Measurements from ENCODE around the gene TREH. TPM values are rescaled to one million over a fixed set of nuclear protein-coding genes. Genes with fewer than 3 reads are reported as not detected.
A peak's percentile ranks its signal among the peaks of the same experiment; 100 is the strongest.

The TREH gene
- total and polyA plus RNA-seq, 8 donors = 0.45 to 2.2 (median 1.1) TPM; not detected in 4

- Histone ChIP-seq H3K4me1 (peaks cover 49 to 79% (median 66%) of the 10 kb centered on the region in 4 donors), H3K36me3 (peaks cover 11 to 27% (median 20%) of the 10 kb centered on the region in 4 donors), H3K27me3 (peaks cover 0 to 42% (median 34%) of the 10 kb centered on the region in 3 donors), H3K4me3 (peak overlapping the region; percentile 47 to 79 (median 70)), H3K27ac (peak overlapping the region; percentile 55 to 98 (median 91)), H3K9me3 (no peaks in the 10 kb centered on the region)
- TF ChIP-seq POLR2A (IDR thresholded peaks at IDR 0.05) (no peak), POLR2AphosphoS5 (IDR thresholded peaks at IDR 0.05) (peak in 1 of 3 donors; percentile 47), EP300 (IDR thresholded peaks at IDR 0.05) (no peak), CTCF (IDR thresholded peaks at IDR 0.05) (peak in 4 of 7 experiments; percentile 55 to 87 (median 82))
- intact Hi-C loops (cut with DNase I; ENCODE audit: low total_unique reads) = no loop called here
- peak; percentile 90 to 93 for DNase-seq
- 2 to 6% (median 4%) methylated on average over 25 to 54 of the region's 54 CpGs for WGBS, 5 donors
These were observed 68.5 kb downstream of the TREH start for GRCh38 chr11:118610773-118611432.

DNA sequence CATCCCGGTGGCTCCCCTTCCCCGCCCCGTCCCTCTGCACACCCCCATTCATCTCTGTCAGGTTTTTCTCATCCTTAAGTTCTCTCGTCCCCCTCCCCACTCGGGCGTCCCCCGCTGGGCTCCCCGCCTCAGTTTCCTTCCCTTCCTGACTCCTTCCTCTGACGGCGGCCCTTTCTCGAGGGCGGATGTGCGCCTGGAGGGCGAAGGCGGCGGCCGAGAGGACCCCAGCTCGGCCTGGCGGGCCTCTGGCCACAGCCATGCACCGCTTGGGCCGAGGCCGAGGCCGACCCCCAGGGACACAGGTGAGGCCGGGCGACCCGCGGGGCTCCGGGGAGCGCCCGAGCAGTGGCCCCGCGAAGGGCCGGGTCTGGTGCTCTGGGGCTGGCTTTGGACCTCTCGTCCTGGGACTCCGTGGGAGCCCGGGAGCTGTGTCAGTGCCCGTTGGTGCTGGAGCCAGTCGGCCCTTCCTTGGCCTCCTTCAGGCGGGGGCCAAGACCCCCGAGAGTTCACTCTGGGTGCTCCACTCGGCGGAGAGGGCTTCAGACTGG is 69.2 kb downstream of the TREH start:
- intact Hi-C loops (cut with DNase I; ENCODE audit: low total_unique reads) = no loop called here
- Histone ChIP-seq H3K4me1 (peaks cover 53 to 80% (median 68%) of the 10 kb centered on the region in 4 donors), H3K4me3 (peak overlapping the region; percentile 47 to 79 (median 70)), H3K36me3 (peaks cover 10 to 21% (median 14%) of the 10 kb centered on the region in 4 donors), H3K9me3 (no peaks in the 10 kb centered on the region), H3K27ac (peak overlapping the region; percentile 55 to 98 (median 91)), H3K27me3 (peaks cover 0 to 42% (median 34%) of the 10 kb centered on the region in 3 donors)
- TF ChIP-seq EP300 (IDR thresholded peaks at IDR 0.05) = no peak
- TF ChIP-seq POLR2AphosphoS5 (IDR thresholded peaks at IDR 0.05) = no peak
- no peak for TF ChIP-seq POLR2A (IDR thresholded peaks at IDR 0.05)
- no peak for TF ChIP-seq CTCF (IDR thresholded peaks at IDR 0.05)
- DNase-seq = peak in 1 of 2 donors; percentile 26
- 7 to 26% (median 19%) methylated on average over 15 to 42 of the region's 42 CpGs for WGBS, 5 donors

GRCh38 chr11:118609380-118610224 is 69.8 kb downstream of the TREH start:
- Histone ChIP-seq H3K27ac (peak overlapping the region; percentile 55 to 98 (median 91)), H3K4me1 (peaks cover 60 to 87% (median 75%) of the 10 kb centered on the region in 4 donors), H3K9me3 (no peaks in the 10 kb centered on the region), H3K4me3 (peak overlapping the region; percentile 47 to 79 (median 70)), H3K36me3 (peaks cover 3 to 14% (median 9%) of the 10 kb centered on the region in 4 donors), H3K27me3 (peaks cover 0 to 42% (median 34%) of the 10 kb centered on the region in 3 donors)
- no peak for TF ChIP-seq CTCF (IDR thresholded peaks at IDR 0.05)
- TF ChIP-seq EP300 (IDR thresholded peaks at IDR 0.05) = no peak
- no peak for TF ChIP-seq POLR2A (IDR thresholded peaks at IDR 0.05)
- TF ChIP-seq POLR2AphosphoS5 (IDR thresholded peaks at IDR 0.05) = no peak
- intact Hi-C loops (cut with DNase I; ENCODE audit: low total_unique reads) = loop anchor here (5.0 kb wide), 1 partner anchor 48 kb away; no protein-coding TSS in a partner anchor
- 4 to 16% (median 12%) methylated on average over 37 to 57 of the region's 57 CpGs for WGBS, 5 donors
- DNase-seq = peak; percentile 29 to 81

Measured in stomach (tissue), 9 donors.